OCI-LY1 (cell line): ENCODE results near the gene TACR1.

Experiments used
- H2AFZ ChIP-seq: fragments of 200-600 bp; sonication (generic), shearing (Covaris generic); 2 replicates; pipeline ENCODE4 v1.6.0; 2014; ENCODE audit warnings: antibody characterized with exemption, mild to moderate bottlenecking, low read length
- H3F3A ChIP-seq: fragments of 200-600 bp; sonication (generic), shearing (Covaris generic); 2 replicates; pipeline ENCODE4 v1.6.0; 2014; ENCODE audit warnings: mild to moderate bottlenecking, antibody characterized with exemption, low read length, moderate library complexity; ENCODE audit not compliant: insufficient read depth
- H3K27ac ChIP-seq: fragments of 200-600 bp; sonication (generic); 2 replicates; pipeline ENCODE4 v1.5.1; 2014; ENCODE audit warnings: low read length, mixed run types, mild to moderate bottlenecking, low read depth; ENCODE audit not compliant: poor library complexity, severe bottlenecking
- H3K27me3 ChIP-seq: fragments of 200-600 bp; sonication (generic); 2 replicates; pipeline ENCODE4 v1.6.0; 2014; ENCODE audit warnings: antibody characterized with exemption, mild to moderate bottlenecking, low read length, moderate library complexity; ENCODE audit not compliant: insufficient read depth
- H3K36me3 ChIP-seq: fragments of 200-600 bp; sonication (generic); 2 replicates; pipeline ENCODE4 v1.6.1; 2014; ENCODE audit warnings: mild to moderate bottlenecking, antibody characterized with exemption, low read length, moderate library complexity, mixed read lengths; ENCODE audit not compliant: insufficient read depth
- H3K4me1 ChIP-seq: fragments of 200-600 bp; sonication (generic); 2 replicates; pipeline ENCODE4 v1.5.1; 2014; ENCODE audit warnings: mild to moderate bottlenecking, low read length, moderate library complexity; ENCODE audit not compliant: insufficient read depth, severe bottlenecking
- H3K4me2 ChIP-seq: fragments of 200-600 bp; sonication (generic), shearing (Covaris generic); 2 replicates; pipeline ENCODE4 v1.6.1; 2014; ENCODE audit warnings: low read length
- H3K4me3 ChIP-seq: fragments of 200-600 bp; sonication (generic); 2 replicates; pipeline ENCODE4 v1.5.1; 2014; ENCODE audit warnings: low read length, low read depth, mild to moderate bottlenecking, mixed read lengths; ENCODE audit not compliant: poor library complexity, severe bottlenecking
- H3K79me2 ChIP-seq: fragments of 200-600 bp; shearing (Covaris generic); 2 replicates; pipeline ENCODE4 v1.6.1; 2016; ENCODE audit warnings: mixed run types, low read length, mixed read lengths; ENCODE audit not compliant: insufficient read depth
- H3K9ac ChIP-seq: fragments of 200-600 bp; sonication (generic), shearing (Covaris generic); 2 replicates; pipeline ENCODE4 v1.6.1; 2014; ENCODE audit warnings: mild to moderate bottlenecking, low read length, mixed read lengths
- H3K9me2 ChIP-seq: fragments of 200-600 bp; sonication (generic), shearing (Covaris generic); 2 replicates; pipeline ENCODE4 v1.6.1; 2014; ENCODE audit warnings: low read depth, mild to moderate bottlenecking, low read length, mixed read lengths
- H3K9me3 ChIP-seq: fragments of 200-600 bp; shearing (Covaris generic); 2 replicates; pipeline ENCODE4 v1.6.1; 2014; ENCODE audit warnings: low read length, mixed read lengths
- H4K20me1 ChIP-seq: fragments of 200-600 bp; sonication (generic), shearing (Covaris generic); 2 replicates; pipeline ENCODE4 v1.6.0; 2016; ENCODE audit warnings: mild to moderate bottlenecking, low read length; ENCODE audit not compliant: insufficient read depth
- CTCF ChIP-seq: fragments of 200-600 bp; sonication (generic), shearing (Covaris generic); IDR thresholded peaks from 2 replicates; pipeline ENCODE4 v1.5.1; 2017; ENCODE audit warnings: mild to moderate bottlenecking, antibody characterized with exemption, low read length, moderate library complexity, mixed read lengths
- EZH2 ChIP-seq: fragments of 200-600 bp; sonication (generic), shearing (Covaris generic); IDR thresholded peaks from 2 replicates; pipeline ENCODE4 v1.8.0; 2017; ENCODE audit warnings: borderline replicate concordance, mixed run types, mild to moderate bottlenecking, antibody characterized with exemption, low read length, moderate library complexity, mixed read lengths

TACR1 gene

GRCh38 chr2:75053484-75054112 is 145.7 kb downstream of the TACR1 start:
- Histone ChIP-seq H3K4me3 (no peak overlapping the region), H3K9ac (no peak overlapping the region), H4K20me1 (no peaks in the 10 kb centered on the region), H3K79me2 (no peaks in the 10 kb centered on the region), H2AFZ (no peak overlapping the region), H3K27ac (no peak overlapping the region), H3K4me1 (no peaks in the 10 kb centered on the region), H3K9me3 (no peaks in the 10 kb centered on the region), H3K36me3 (no peaks in the 10 kb centered on the region), H3K9me2 (no peaks in the 10 kb centered on the region), H3F3A (no peaks in the 10 kb centered on the region), H3K27me3 (no peaks in the 10 kb centered on the region), H3K4me2 (no peak overlapping the region)
- no peak for TF ChIP-seq EZH2
- TF ChIP-seq CTCF: peak; percentile 72

GRCh38 chr2:75047992-75048625 is 151.2 kb downstream of the TACR1 start:
- no peak for TF ChIP-seq EZH2
- no peak for TF ChIP-seq CTCF
- Histone ChIP-seq H3K4me1 (no peaks in the 10 kb centered on the region), H3K27ac (no peak overlapping the region), H3K27me3 (no peaks in the 10 kb centered on the region), H3K36me3 (no peaks in the 10 kb centered on the region), H3K9me2 (no peaks in the 10 kb centered on the region), H3K9me3 (no peaks in the 10 kb centered on the region), H3K79me2 (no peaks in the 10 kb centered on the region), H3F3A (no peaks in the 10 kb centered on the region), H3K4me3 (no peak overlapping the region), H3K4me2 (no peak overlapping the region), H2AFZ (no peak overlapping the region), H3K9ac (no peak overlapping the region), H4K20me1 (no peaks in the 10 kb centered on the region)

- no peaks in the 10 kb centered on the region for H3K4me1 ChIP-seq
- H3K36me3 ChIP-seq: no peaks in the 10 kb centered on the region
- H3K27ac ChIP-seq: no peak overlapping the region
- H4K20me1 ChIP-seq: no peaks in the 10 kb centered on the region
- H3K79me2 ChIP-seq: no peaks in the 10 kb centered on the region
- H3K27me3 ChIP-seq: no peaks in the 10 kb centered on the region
- H3K4me2 ChIP-seq: no peak overlapping the region
- no peak overlapping the region for H2AFZ ChIP-seq
- H3F3A ChIP-seq: no peaks in the 10 kb centered on the region
- H3K9me2 ChIP-seq: no peaks in the 10 kb centered on the region
- no peaks in the 10 kb centered on the region for H3K9me3 ChIP-seq
- H3K4me3 ChIP-seq: no peak overlapping the region
- H3K9ac ChIP-seq: no peak overlapping the region
- TF ChIP-seq CTCF: no peak
- no peak for TF ChIP-seq EZH2
These were observed 151.9 kb downstream of the TACR1 start for GRCh38 chr2:75047189-75047991.
